Right lobe of liver (tissue), 4 donors: ENCODE data around the gene SERPINA10.

Experiments used
- POLR2A ChIP-seq: fragments of 450-650 bp; IDR thresholded peaks from one replicate; pipeline ENCODE4 v1.6.1; 2017; ENCODE audit warnings: antibody characterized with exemption, mild to moderate bottlenecking
- TF ChIP-seq, protein P1 (sequence below), 4 donors: fragments of 200-600 bp in 3 of 4; fragments of 450-650 bp in 1 of 4; IDR thresholded peaks; one replicate each; pipeline versions ENCODE4 v1.5.1 to v1.8.0; 2016 to 2022; ENCODE audit warnings: antibody characterized with exemption in 4 of 4, mild to moderate bottlenecking in 2 of 4
- donor health status: DM: no; HTN: no; CAD: no.
- donor health status: DM: no; HTN: no; CAD: no.
- donor health status: DM: no; HTN: yes; CAD: no.

DNA sequence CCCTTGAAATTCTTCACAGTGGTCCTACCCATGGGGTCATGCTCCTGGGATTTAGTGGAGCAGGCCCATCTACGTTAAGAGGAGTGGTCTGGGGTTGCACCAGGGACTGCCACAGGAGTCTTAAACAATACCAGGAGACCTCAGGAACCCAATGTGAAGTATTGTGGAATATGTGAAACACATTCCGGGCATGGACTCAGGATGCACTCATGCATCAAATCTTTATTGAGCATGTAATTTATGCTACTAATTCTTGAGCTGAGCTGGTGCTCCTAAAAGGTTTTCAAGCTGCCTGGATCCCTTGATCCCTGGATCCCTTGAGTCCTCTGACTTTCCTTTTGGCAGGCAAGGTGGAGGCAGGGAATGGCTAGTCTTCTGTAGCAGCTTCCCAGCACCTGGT, 8.8 kb downstream of the SERPINA10 start:
- TF ChIP-seq, protein P1, sequence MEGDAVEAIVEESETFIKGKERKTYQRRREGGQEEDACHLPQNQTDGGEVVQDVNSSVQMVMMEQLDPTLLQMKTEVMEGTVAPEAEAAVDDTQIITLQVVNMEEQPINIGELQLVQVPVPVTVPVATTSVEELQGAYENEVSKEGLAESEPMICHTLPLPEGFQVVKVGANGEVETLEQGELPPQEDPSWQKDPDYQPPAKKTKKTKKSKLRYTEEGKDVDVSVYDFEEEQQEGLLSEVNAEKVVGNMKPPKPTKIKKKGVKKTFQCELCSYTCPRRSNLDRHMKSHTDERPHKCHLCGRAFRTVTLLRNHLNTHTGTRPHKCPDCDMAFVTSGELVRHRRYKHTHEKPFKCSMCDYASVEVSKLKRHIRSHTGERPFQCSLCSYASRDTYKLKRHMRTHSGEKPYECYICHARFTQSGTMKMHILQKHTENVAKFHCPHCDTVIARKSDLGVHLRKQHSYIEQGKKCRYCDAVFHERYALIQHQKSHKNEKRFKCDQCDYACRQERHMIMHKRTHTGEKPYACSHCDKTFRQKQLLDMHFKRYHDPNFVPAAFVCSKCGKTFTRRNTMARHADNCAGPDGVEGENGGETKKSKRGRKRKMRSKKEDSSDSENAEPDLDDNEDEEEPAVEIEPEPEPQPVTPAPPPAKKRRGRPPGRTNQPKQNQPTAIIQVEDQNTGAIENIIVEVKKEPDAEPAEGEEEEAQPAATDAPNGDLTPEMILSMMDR (IDR thresholded peaks at IDR 0.05): no peak
- no peak for TF ChIP-seq POLR2A
